Mesothelial cell of epicardium (in vitro differentiated cells): ENCODE data around the gene PCBP4. TPM values are rescaled to one million over a fixed set of nuclear protein-coding genes. Genes with fewer than 3 reads are reported as not detected.

ENCODE experiments used
- DNase-seq, 2 experiments: peaks; one replicate each; pipeline ENCODE4 v3.0.0; 2021; ENCODE audit warnings: low spot score in 2 of 2; ENCODE audit not compliant: unreplicated experiment in 2 of 2
- H3K27ac Mint-ChIP-seq: 2 replicates; pipeline ENCODE4 v1.8.0; 2021; ENCODE audit warnings: mixed read lengths
- H3K27me3 Mint-ChIP-seq: 2 replicates; pipeline ENCODE4 v1.8.0; 2021; ENCODE audit warnings: low read depth, mixed read lengths
- H3K36me3 Mint-ChIP-seq: 2 replicates; pipeline ENCODE4 v1.8.0; 2021; ENCODE audit warnings: mixed read lengths
- H3K4me1 Mint-ChIP-seq: 2 replicates; pipeline ENCODE4 v1.8.0; 2021; ENCODE audit warnings: mixed read lengths
- H3K4me3 Mint-ChIP-seq: 2 replicates; pipeline ENCODE4 v1.8.0; 2021; ENCODE audit warnings: mild to moderate bottlenecking, moderate library complexity, mixed read lengths
- H3K9me3 Mint-ChIP-seq: 2 replicates; pipeline ENCODE4 v1.8.0; 2021; ENCODE audit warnings: mixed read lengths
- CTCF ChIP-seq: fragments of 200-600 bp; sonication (generic); IDR thresholded peaks from one replicate; pipeline ENCODE4 v1.5.0; 2021; ENCODE audit warnings: antibody characterized with exemption; ENCODE audit not compliant: unreplicated experiment
- total RNA-seq: library from RNA; stranded (reverse); gene quantifications from 3 replicates; pipeline ENCODE4 v1.2.1, GENCODE V29; 2021

The PCBP4 gene
- total RNA-seq, 1 donor from 2014 or later: 62.0 TPM

DNA sequence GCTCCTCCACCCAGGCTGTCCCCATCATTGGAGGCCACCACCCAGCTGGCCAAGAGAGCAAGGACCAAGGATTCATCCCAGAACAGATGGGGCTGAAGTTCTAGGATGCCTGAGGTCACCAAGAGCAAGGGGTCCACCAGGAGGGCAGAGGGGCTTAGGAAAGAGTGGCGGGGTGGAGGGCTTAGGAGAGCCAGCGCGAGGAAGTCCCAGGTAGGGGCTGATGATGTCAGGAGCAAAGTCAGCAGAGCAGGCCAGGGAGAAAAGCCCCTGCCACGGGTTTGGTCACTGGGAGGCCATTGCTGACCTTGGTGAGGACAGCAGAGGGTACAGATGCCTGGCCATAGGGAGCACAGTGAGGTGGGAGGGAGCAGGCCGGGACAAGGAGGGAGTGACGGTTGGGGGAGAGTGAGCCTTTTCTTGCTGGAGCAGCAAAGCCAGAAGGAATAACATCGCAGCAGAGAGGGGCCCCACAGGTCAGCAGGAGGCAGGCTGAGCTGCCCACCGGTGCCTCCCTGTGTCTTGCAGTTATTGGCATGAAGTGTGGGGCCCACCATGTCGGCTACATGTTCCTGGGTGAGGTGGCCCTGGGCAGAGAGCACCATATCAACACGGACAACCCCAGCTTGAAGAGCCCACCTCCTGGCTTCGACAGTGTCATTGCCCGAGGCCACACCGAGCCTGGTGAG, 19.9 kb downstream of the PCBP4 start:
- no peaks in the 10 kb centered on the region for H3K36me3 Mint-ChIP-seq
- TF ChIP-seq CTCF: no peak
- no peak for DNase-seq
- H3K27me3 Mint-ChIP-seq: peaks cover 16% of the 10 kb centered on the region
- H3K4me1 Mint-ChIP-seq: peaks cover 8% of the 10 kb centered on the region
- no peak overlapping the region for H3K4me3 Mint-ChIP-seq
- H3K27ac Mint-ChIP-seq: no peak overlapping the region
- no peaks in the 10 kb centered on the region for H3K9me3 Mint-ChIP-seq

GRCh38 chr3:51946796-51947195, 20.5 kb downstream of the PCBP4 start:
- Mint-ChIP-seq H3K27ac (no peak overlapping the region), H3K9me3 (no peaks in the 10 kb centered on the region), H3K4me1 (peaks cover 10% of the 10 kb centered on the region), H3K27me3 (peaks cover 11% of the 10 kb centered on the region), H3K4me3 (no peak overlapping the region), H3K36me3 (no peaks in the 10 kb centered on the region)
- no peak for DNase-seq
- no peak for TF ChIP-seq CTCF

- no peak overlapping the region for H3K4me3 Mint-ChIP-seq
- no peak for DNase-seq
- H3K36me3 Mint-ChIP-seq: no peaks in the 10 kb centered on the region
- H3K27me3 Mint-ChIP-seq: peaks cover 5% of the 10 kb centered on the region
- TF ChIP-seq CTCF: no peak
- peaks cover 12% of the 10 kb centered on the region for H3K4me1 Mint-ChIP-seq
- H3K9me3 Mint-ChIP-seq: no peaks in the 10 kb centered on the region
- H3K27ac Mint-ChIP-seq: no peak overlapping the region
Measured at GRCh38 chr3:51945926-51946705, 21.1 kb downstream of the PCBP4 start.

GRCh38 chr3:51945031-51945840, 22.0 kb downstream of the PCBP4 start:
- Mint-ChIP-seq H3K27me3 (no peaks in the 10 kb centered on the region), H3K36me3 (no peaks in the 10 kb centered on the region), H3K4me3 (no peak overlapping the region), H3K4me1 (peaks cover 21% of the 10 kb centered on the region), H3K27ac (no peak overlapping the region), H3K9me3 (no peaks in the 10 kb centered on the region)
- no peak for TF ChIP-seq CTCF
- DNase-seq: no peak

DNA sequence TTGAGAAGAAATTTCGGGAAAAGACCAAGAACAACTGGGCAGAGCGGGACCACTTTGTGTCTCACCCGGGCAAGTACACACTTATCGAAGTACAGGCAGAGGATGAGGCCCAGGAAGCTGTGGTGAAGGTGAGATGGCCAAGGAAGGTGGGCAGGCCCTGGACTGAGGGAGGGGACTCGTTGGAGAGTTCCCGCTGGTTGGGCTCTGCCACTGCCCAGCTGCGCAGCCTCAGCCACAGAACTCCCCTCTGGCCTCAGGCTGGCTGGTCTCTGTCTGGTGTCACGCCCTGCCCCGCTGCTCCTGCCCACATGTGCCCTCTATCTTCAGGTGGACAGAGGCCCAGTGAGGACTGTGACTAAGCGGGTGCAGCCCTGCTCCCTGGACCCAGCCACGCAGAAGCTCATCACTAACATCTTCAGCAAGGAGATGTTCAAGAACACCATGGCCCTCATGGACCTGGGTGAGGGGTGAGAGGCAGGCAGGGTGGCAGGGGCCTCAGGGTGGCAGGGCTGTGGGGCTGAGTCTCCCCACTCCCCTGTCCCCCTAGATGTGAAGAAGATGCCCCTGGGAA, 22.7 kb downstream of the PCBP4 start:
- no peaks in the 10 kb centered on the region for H3K36me3 Mint-ChIP-seq
- no peak overlapping the region for H3K27ac Mint-ChIP-seq
- no peaks in the 10 kb centered on the region for H3K9me3 Mint-ChIP-seq
- no peaks in the 10 kb centered on the region for H3K27me3 Mint-ChIP-seq
- no peak for TF ChIP-seq CTCF
- H3K4me1 Mint-ChIP-seq: peaks cover 22% of the 10 kb centered on the region
- H3K4me3 Mint-ChIP-seq: no peak overlapping the region
- DNase-seq: no peak
